ENCODE measurements around the gene RFC1. TPM values are rescaled to one million over a fixed set of nuclear protein-coding genes. Genes with fewer than 3 reads are reported as not detected.

RFC1 gene
- total RNA-seq, 4 donors from 2014 or later: 17.2 to 30.6 (median 18.6) TPM

DNA sequence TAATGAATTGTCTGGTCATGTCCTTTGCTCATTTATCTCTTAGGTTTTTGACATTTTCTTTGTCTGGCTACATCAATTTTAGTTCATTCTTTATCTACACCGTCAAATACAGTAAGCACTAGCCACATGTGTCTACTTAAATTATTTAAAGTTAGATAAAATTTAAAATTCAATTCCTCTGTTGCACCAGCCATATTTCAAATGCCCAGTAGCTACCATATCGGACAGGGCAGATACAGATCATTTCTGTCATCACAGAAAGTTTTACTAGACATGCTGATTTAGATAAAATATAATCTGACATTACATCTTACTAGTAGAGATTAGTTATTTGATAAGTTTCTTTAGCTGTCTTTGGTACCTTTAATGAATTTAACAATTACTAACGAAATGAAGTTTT, 122.7 kb downstream of the RFC1 start:
- Histone ChIP-seq H3K27me3 (no peaks in the 10 kb centered on the region), H3K4me1 (no peaks in the 10 kb centered on the region), H3K4me3 (no peak overlapping the region), H3K27ac (no peak overlapping the region), H3K9me3 (peaks cover 0 to 3% of the 10 kb centered on the region in 2 donors), H3K36me3 (peaks cover 0 to 6% (median 0%) of the 10 kb centered on the region in 4 donors)
- in situ Hi-C loops (cut with MboI; ENCODE audit: low pct_ligation_motif_present in 1 of 4, low pct_unique_long_range_greater_than_20kb in 1 of 4, low sequenced_read_pairs in 3 of 4) (no loop called here), intact Hi-C loops (cut with DNase I; ENCODE audit: low total_unique reads) (no loop called here)
- WGBS, 2 donors (ENCODE audit: low coverage in 1 of 2): 96 to 97% methylated on average over 3 of the region's 3 CpGs
- TF ChIP-seq, protein P1, sequence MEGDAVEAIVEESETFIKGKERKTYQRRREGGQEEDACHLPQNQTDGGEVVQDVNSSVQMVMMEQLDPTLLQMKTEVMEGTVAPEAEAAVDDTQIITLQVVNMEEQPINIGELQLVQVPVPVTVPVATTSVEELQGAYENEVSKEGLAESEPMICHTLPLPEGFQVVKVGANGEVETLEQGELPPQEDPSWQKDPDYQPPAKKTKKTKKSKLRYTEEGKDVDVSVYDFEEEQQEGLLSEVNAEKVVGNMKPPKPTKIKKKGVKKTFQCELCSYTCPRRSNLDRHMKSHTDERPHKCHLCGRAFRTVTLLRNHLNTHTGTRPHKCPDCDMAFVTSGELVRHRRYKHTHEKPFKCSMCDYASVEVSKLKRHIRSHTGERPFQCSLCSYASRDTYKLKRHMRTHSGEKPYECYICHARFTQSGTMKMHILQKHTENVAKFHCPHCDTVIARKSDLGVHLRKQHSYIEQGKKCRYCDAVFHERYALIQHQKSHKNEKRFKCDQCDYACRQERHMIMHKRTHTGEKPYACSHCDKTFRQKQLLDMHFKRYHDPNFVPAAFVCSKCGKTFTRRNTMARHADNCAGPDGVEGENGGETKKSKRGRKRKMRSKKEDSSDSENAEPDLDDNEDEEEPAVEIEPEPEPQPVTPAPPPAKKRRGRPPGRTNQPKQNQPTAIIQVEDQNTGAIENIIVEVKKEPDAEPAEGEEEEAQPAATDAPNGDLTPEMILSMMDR (IDR thresholded peaks at IDR 0.05): no peak
- TF ChIP-seq POLR2AphosphoS5 (IDR thresholded peaks at IDR 0.05) (no peak), POLR2A (IDR thresholded peaks at IDR 0.05) (no peak), EP300 (IDR thresholded peaks at IDR 0.05; ENCODE audit: low read depth) (no peak)
- DNase-seq: no peak

Small RNAs within 50 kb of the gene (small RNA-seq; reads per million reads assigned to genes)
- gene MIR5591 (0 reads per million in 4 donors), gene RNU6-32P (0 reads per million in 4 donors), gene RNU6-887P (0 reads per million in 4 donors)

Other genes with a start within 250 kb of the RFC1 start
- gene WDR19, start 183.8 kb downstream of the RFC1 start, total RNA-seq: 10 to 100 TPM; 10.4 to 92.9 (median 36.4) TPM
- gene KLB, start 40.6 kb upstream of the RFC1 start, total RNA-seq: 1 to 10 TPM in 1 of 4 donors, under 1 TPM in 2, not detected in 1; 0.37 to 2.5 (median 0.79) TPM
- 1,000 to 10,000 TPM in 2 of 4 donors, 100 to 1,000 TPM in 2; 408 to 2,811 (median 1,755) TPM for gene RPL9, start 92.6 kb upstream of the RFC1 start, total RNA-seq
- 10 to 100 TPM in 3 of 4 donors, 1 to 10 TPM in 1; 2.6 to 27.3 (median 13.0) TPM for gene LIAS, start 92.7 kb upstream of the RFC1 start, total RNA-seq
- 100 to 1,000 TPM; 293 to 849 (median 479) TPM for gene UGDH, start 161.1 kb upstream of the RFC1 start, total RNA-seq